Measurements from ENCODE around the gene SRCAP. TPM values are rescaled to one million over a fixed set of nuclear protein-coding genes. Genes with fewer than 3 reads are reported as not detected.

The SRCAP gene
- polyA plus RNA-seq, 1 experiment, result 3.1 TPM

- H3K9me3 ChIP-seq (ENCODE audit: control insufficient read depth, insufficient read depth, low read length), result no peaks in the 10 kb centered on the region
- H3K27ac ChIP-seq (ENCODE audit: low read depth, low read length), result peak within 1 kb of the TSS; percentile 65
- peak within 1 kb of the TSS; percentile 90 for H3K4me3 ChIP-seq (ENCODE audit: low read depth, low read length)
- DNase-seq (ENCODE audit: low read depth, low spot score), result peak; percentile 96
- TF ChIP-seq CTCF (IDR thresholded peaks at IDR 0.05; ENCODE audit: low read depth, low read length), result no peak
- H3K27me3 ChIP-seq (ENCODE audit: control insufficient read depth, insufficient read depth, low read length), result no peaks in the 10 kb centered on the region
- ChIA-PET POLR2A (interaction anchor here (0.5 to 1.9 kb wide), 13 partner anchors 10 to 154 kb away, joined by 3 to 7 read pairs (median 4); partner anchors contain the start of genes CTF1 and ZNF629), CTCF (interaction anchor here (1.0 to 1.3 kb wide), 3 partner anchors 26 to 66 kb away, joined by 3 read pairs; no protein-coding TSS in a partner anchor)
Observed at GRCh38 chr16:30747799-30748633, 49.0 kb downstream of the SRCAP start, which contains the start of gene PHKG2. Gene PHKG2, plus strand, starts transcription at chr16:30748425. Its CDS starts 396 bp downstream, at chr16:30748821.

GRCh38 chr16:30748634-30749445 lies 49.9 kb downstream of the SRCAP start:
- TF ChIP-seq CTCF (IDR thresholded peaks at IDR 0.05; ENCODE audit: low read depth, low read length), result no peak
- Histone ChIP-seq H3K4me3 (ENCODE audit: low read depth, low read length) (peak overlapping the region; percentile 90), H3K9me3 (ENCODE audit: control insufficient read depth, insufficient read depth, low read length) (no peaks in the 10 kb centered on the region), H3K27ac (ENCODE audit: low read depth, low read length) (no peak overlapping the region), H3K27me3 (ENCODE audit: control insufficient read depth, insufficient read depth, low read length) (no peaks in the 10 kb centered on the region)
- ChIA-PET CTCF (interaction anchor here (1.2 kb wide), 1 partner anchor 65 kb away, joined by 3 read pairs; no protein-coding TSS in a partner anchor), POLR2A (interaction anchor here (0.5 to 1.9 kb wide), 12 partner anchors 9 to 153 kb away, joined by 3 to 7 read pairs (median 4); partner anchors contain the start of genes CTF1 and ZNF629)
- no peak for DNase-seq (ENCODE audit: low read depth, low spot score)

- CTCF ChIA-PET, result no interaction called here
- TF ChIP-seq CTCF (IDR thresholded peaks at IDR 0.05; ENCODE audit: low read depth, low read length), result no peak
- POLR2A ChIA-PET, result no interaction called here
- DNase-seq (ENCODE audit: low read depth, low spot score), result no peak
- H3K9me3 ChIP-seq (ENCODE audit: control insufficient read depth, insufficient read depth, low read length), result no peaks in the 10 kb centered on the region
- no peak overlapping the region for H3K4me3 ChIP-seq (ENCODE audit: low read depth, low read length)
- H3K27ac ChIP-seq (ENCODE audit: low read depth, low read length), result no peak overlapping the region
- H3K27me3 ChIP-seq (ENCODE audit: control insufficient read depth, insufficient read depth, low read length), result no peaks in the 10 kb centered on the region
Observed at GRCh38 chr16:30750201-30750600, 51.2 kb downstream of the SRCAP start.

GRCh38 chr16:30750876-30751465 lies 52.0 kb downstream of the SRCAP start:
- ChIA-PET POLR2A (no interaction called here), CTCF (no interaction called here)
- DNase-seq (ENCODE audit: low read depth, low spot score), result no peak

More at GRCh38 chr16:30750876-30751465, 52.0 kb downstream of the SRCAP start:
- no peak for TF ChIP-seq CTCF (IDR thresholded peaks at IDR 0.05; ENCODE audit: low read depth, low read length)
- Histone ChIP-seq H3K4me3 (ENCODE audit: low read depth, low read length) (no peak overlapping the region), H3K27me3 (ENCODE audit: control insufficient read depth, insufficient read depth, low read length) (no peaks in the 10 kb centered on the region), H3K9me3 (ENCODE audit: control insufficient read depth, insufficient read depth, low read length) (no peaks in the 10 kb centered on the region), H3K27ac (ENCODE audit: low read depth, low read length) (no peak overlapping the region)

Data from AG04450 (cell line).